ENCODE measurements around the gene DNASE2B. TPM values are rescaled to one million over a fixed set of nuclear protein-coding genes. Genes with fewer than 3 reads are reported as not detected.

Gene DNASE2B, protein sequence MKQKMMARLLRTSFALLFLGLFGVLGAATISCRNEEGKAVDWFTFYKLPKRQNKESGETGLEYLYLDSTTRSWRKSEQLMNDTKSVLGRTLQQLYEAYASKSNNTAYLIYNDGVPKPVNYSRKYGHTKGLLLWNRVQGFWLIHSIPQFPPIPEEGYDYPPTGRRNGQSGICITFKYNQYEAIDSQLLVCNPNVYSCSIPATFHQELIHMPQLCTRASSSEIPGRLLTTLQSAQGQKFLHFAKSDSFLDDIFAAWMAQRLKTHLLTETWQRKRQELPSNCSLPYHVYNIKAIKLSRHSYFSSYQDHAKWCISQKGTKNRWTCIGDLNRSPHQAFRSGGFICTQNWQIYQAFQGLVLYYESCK
- not detected in 2 replicates for total RNA-seq (ENCODE audit: low replicate concordance)

DNA sequence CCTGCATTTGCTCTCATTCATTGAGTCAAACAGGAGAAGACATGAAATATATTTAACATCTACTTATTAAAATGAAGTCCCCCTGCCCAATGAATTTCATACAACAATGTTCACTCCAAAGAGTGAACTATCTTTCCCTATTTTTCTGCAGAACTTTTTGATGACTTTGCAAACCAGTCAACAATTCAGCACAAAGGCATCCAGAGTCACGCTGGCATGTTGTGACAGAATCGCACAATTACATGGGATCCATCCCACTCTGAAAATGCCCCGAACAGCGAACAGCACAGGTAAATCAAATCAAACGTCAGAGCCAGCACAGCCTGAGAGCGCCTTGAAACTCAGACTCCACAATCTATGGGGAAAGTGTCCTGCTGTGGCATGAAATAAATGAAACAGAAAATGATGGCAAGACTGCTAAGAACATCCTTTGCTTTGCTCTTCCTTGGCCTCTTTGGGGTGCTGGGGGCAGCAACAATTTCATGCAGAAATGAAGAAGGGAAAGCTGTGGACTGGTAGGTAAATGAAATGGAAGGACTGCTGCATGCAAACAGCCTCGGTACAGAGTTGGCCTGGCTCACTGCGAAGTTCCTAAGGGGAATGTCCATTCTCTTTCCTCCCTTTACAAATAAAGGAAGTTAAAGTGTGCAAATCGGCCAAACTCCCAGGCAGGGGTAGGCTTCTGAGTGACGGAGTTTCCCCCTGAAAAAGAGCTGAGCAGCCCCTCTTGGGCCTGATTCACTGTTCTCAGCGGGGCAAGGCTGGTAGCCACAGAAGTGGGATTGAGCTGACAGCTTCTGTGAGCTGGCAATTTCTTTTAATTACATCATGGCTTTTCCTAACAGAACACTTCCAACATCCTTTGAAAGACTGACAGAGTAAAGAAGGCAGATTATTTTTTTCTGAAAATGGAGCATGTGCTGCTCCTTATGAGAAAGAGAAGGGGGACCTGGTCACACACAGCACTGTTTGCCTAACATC, at the start of gene DNASE2B:
Gene DNASE2B, plus strand, starts transcription at position 310 of the 981 bp plus-strand sequence. Its CDS starts 81 bp downstream, at position 391.
- no peak within 1 kb of the TSS for H3K4me3 ChIP-seq (ENCODE audit: low read depth, low read length)
- no peak for DNase-seq (ENCODE audit: low read depth)
- TF ChIP-seq, protein P1, sequence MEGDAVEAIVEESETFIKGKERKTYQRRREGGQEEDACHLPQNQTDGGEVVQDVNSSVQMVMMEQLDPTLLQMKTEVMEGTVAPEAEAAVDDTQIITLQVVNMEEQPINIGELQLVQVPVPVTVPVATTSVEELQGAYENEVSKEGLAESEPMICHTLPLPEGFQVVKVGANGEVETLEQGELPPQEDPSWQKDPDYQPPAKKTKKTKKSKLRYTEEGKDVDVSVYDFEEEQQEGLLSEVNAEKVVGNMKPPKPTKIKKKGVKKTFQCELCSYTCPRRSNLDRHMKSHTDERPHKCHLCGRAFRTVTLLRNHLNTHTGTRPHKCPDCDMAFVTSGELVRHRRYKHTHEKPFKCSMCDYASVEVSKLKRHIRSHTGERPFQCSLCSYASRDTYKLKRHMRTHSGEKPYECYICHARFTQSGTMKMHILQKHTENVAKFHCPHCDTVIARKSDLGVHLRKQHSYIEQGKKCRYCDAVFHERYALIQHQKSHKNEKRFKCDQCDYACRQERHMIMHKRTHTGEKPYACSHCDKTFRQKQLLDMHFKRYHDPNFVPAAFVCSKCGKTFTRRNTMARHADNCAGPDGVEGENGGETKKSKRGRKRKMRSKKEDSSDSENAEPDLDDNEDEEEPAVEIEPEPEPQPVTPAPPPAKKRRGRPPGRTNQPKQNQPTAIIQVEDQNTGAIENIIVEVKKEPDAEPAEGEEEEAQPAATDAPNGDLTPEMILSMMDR (IDR thresholded peaks at IDR 0.05; ENCODE audit: insufficient read depth, low read length): no peak

DNA sequence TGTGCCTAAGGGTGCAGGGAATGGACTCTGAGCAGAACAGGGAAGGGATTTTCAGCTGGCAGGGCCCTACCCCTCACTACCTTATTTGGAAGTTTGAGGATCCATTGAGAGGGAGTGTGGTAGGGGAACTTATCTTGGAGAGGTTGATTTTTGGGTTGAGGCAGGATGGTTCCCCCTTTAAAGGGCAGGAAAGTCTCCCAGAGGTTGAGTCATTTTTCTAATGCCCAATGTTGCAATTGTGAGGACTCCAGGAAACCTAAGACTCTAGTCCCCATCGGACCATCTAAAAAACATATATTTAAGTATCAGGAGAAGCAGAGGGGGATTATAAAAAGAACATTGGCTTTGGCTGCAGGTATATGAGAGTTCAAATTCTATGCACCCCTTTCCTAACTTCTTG, 49.5 kb upstream of the DNASE2B start:
- no peak for DNase-seq (ENCODE audit: low read depth)
- H3K4me3 ChIP-seq (ENCODE audit: low read depth, low read length): no peak overlapping the region
- TF ChIP-seq, protein P1 (IDR thresholded peaks at IDR 0.05; ENCODE audit: insufficient read depth, low read length): no peak

DNA sequence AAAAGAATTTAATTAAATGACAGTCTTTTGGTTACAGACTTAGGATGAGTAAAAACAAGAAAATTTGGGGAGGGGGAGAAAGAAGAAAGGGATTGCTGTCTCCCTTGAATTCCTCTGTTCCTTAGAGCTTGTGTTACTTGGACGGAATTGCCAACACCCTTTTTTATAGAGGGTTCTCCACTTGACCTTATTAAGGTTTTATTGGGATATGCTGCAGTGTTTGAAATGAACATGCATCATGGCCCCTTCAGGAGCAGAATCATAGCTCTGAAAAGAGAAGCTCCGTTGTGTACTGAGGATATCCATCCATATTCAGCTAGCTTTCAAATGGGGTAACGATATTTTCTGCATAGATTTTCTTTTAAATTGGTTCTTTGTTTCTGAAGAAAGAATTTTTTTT, 48.2 kb upstream of the DNASE2B start:
- TF ChIP-seq, protein P1 (IDR thresholded peaks at IDR 0.05; ENCODE audit: insufficient read depth, low read length): no peak
- no peak overlapping the region for H3K4me3 ChIP-seq (ENCODE audit: low read depth, low read length)

DNA sequence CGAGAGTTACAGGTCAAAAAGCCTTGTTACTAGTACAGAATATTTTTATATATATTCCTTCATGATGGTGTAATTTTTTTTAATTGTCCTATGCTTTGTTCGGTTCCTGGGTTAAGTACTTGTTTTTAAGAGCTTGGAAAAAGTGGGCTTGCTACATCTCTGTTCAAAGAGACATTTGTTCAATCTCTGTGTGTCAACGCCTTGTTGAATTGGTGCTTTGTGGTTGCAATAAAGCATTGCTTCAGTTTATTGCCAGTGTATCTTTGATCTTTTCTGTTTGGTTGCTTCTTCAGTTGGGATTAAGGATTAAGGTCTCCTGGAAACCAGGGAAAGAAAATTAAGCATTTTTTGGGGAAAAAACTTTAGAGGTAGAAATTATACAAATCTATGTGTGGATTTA, 47.7 kb upstream of the DNASE2B start:
- DNase-seq (ENCODE audit: low read depth): no peak
- TF ChIP-seq, protein P1 (IDR thresholded peaks at IDR 0.05; ENCODE audit: insufficient read depth, low read length): no peak
- no peak overlapping the region for H3K4me3 ChIP-seq (ENCODE audit: low read depth, low read length)

More for the DNA sequence above, 48.2 kb upstream of the DNASE2B start:
- DNase-seq (ENCODE audit: low read depth): no peak

DNA sequence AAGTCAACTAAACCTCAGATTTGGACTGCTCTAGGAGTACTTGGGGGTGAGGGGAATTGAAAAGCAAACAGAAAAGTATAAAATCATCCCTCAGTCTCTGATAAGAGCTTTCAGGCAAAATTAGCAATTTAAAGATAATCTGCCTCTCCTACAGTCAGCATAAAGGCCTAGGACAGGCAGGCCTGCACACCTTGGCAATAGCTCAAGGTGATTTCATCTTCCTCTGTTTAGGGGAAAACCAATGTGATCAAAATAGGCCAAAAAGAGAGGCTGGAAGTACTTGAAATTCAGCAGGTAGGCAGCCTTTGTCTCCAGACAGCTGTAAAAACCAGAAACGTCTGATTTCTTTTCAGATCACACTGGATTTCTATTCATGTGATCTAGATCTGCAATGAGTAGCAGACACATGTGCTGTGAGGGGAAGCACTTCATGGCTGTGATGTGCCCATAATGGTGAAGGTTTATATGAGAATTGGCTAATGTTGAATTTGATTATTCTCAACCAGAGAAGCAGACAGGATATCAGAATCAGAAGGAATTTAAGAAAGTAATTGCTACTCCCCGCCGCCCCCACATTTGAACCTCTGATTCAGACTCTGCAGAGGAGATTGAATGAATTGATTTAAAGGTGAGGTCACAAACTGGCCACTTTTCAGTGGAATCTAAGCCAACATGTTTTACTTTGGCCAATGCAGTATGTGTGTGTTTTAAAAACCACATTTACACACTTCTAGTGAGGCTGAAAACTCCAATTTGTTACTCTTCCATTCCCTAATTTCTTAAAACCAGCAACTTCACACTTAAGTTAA, 45.8 kb upstream of the DNASE2B start:
- TF ChIP-seq, protein P1 (IDR thresholded peaks at IDR 0.05; ENCODE audit: insufficient read depth, low read length): no peak
- no peak overlapping the region for H3K4me3 ChIP-seq (ENCODE audit: low read depth, low read length)
- DNase-seq (ENCODE audit: low read depth): peak; percentile 57

DNA sequence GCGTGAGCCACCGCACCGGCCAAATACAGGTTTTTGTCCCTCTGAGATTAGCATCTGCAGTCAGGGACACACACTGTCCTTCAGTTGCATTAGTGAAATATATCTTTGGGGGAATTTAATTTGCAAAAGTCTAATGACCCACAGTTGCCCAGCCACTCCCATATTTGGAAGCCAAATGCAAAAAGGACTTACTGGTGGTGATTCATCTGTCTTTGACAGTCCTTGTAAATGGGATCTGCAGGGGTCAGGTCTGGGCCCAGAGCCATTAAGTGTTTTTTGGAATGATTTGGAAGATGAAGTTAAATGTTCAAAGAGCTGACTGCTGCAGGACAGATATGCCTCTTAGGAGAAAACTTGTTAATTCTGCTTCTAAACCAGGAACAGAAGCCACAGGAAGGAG, 44.6 kb upstream of the DNASE2B start:
- TF ChIP-seq, protein P1 (IDR thresholded peaks at IDR 0.05; ENCODE audit: insufficient read depth, low read length): no peak
- DNase-seq (ENCODE audit: low read depth): peak; percentile 78
- H3K4me3 ChIP-seq (ENCODE audit: low read depth, low read length): no peak overlapping the region

Data from fibroblast of the aortic adventitia (primary cell).